ENCODE measurements around the gene VEGFD. TPM values are rescaled to one million over a fixed set of nuclear protein-coding genes. Genes with fewer than 3 reads are reported as not detected.

VEGFD gene
- total and polyA plus RNA-seq, 2 donors (not counting 1 experiment from before 2014, with no cell fraction given): 2.0 to 7.9 TPM

GRCh38 chrX:15350329-15350996, 33.8 kb downstream of the VEGFD start:
- Histone ChIP-seq H3K4me2 (ENCODE audit: extremely low read depth, insufficient read depth, low read length) (no peak overlapping the region), H3K9me3 (ENCODE audit: control insufficient read depth, insufficient read depth, low read depth, low read length) (no peaks in the 10 kb centered on the region), H3K36me3 (ENCODE audit: control insufficient read depth, insufficient read depth, low read length) (no peaks in the 10 kb centered on the region), H3K79me2 (ENCODE audit: control insufficient read depth, insufficient read depth, low read length) (no peaks in the 10 kb centered on the region), H2AFZ (ENCODE audit: low read length) (no peak overlapping the region), H3K27ac (ENCODE audit: insufficient read depth, low read length) (no peak overlapping the region), H3K4me1 (ENCODE audit: control insufficient read depth, extremely low read depth, insufficient read depth, low read length) (no peaks in the 10 kb centered on the region), H4K20me1 (ENCODE audit: control insufficient read depth, extremely low read depth, insufficient read depth, low read length) (no peaks in the 10 kb centered on the region), H3K27me3 (ENCODE audit: control insufficient read depth, insufficient read depth, low read length) (no peaks in the 10 kb centered on the region), H3K9ac (ENCODE audit: insufficient read depth, low read length) (no peak overlapping the region), H3K4me3 (replicated peaks in 1 of 4; ENCODE audit: control extremely low read depth in 1 of 4, insufficient read depth in 1 of 4, low read depth in 3 of 4, low read length in 4 of 4) (no peak overlapping the region)
- TF ChIP-seq, protein P1, sequence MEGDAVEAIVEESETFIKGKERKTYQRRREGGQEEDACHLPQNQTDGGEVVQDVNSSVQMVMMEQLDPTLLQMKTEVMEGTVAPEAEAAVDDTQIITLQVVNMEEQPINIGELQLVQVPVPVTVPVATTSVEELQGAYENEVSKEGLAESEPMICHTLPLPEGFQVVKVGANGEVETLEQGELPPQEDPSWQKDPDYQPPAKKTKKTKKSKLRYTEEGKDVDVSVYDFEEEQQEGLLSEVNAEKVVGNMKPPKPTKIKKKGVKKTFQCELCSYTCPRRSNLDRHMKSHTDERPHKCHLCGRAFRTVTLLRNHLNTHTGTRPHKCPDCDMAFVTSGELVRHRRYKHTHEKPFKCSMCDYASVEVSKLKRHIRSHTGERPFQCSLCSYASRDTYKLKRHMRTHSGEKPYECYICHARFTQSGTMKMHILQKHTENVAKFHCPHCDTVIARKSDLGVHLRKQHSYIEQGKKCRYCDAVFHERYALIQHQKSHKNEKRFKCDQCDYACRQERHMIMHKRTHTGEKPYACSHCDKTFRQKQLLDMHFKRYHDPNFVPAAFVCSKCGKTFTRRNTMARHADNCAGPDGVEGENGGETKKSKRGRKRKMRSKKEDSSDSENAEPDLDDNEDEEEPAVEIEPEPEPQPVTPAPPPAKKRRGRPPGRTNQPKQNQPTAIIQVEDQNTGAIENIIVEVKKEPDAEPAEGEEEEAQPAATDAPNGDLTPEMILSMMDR (conservative IDR thresholded peaks at IDR 0.05 in 1 of 2, IDR thresholded peaks at IDR 0.05 in 1 of 2; ENCODE audit: low read depth in 1 of 2, low read length in 2 of 2): no peak
- DNase-seq (ENCODE audit: low read depth in 2 of 2): no peak

DNA sequence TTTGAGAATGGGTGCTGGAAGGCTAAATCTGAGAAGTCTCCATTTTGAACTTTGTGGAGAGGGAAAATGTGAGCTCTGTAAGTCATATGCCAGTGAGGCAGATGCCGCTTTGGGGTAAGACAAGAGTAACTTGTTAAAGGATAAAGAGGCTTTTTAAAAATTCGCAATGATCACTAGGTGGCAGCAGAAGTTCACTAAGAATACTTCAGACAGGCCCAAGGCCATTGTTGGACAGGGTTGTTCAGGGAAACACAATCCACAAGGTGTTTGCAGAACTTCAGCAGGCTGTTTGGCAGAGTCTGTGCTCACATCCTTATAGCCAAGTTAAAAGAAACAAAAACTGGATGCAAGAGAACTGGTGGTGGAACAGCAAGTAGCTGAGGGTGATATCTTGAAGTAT, 35.2 kb downstream of the VEGFD start:
- no peaks in the 10 kb centered on the region for H3K36me3 ChIP-seq (ENCODE audit: control insufficient read depth, insufficient read depth, low read length)
- H4K20me1 ChIP-seq (ENCODE audit: control insufficient read depth, extremely low read depth, insufficient read depth, low read length): no peaks in the 10 kb centered on the region
- H2AFZ ChIP-seq (ENCODE audit: low read length): no peak overlapping the region
- no peak overlapping the region for H3K4me3 ChIP-seq (replicated peaks in 1 of 4; ENCODE audit: control extremely low read depth in 1 of 4, insufficient read depth in 1 of 4, low read depth in 3 of 4, low read length in 4 of 4)
- H3K4me1 ChIP-seq (ENCODE audit: control insufficient read depth, extremely low read depth, insufficient read depth, low read length): no peaks in the 10 kb centered on the region
- no peaks in the 10 kb centered on the region for H3K9me3 ChIP-seq (ENCODE audit: control insufficient read depth, insufficient read depth, low read depth, low read length)
- no peak for TF ChIP-seq EZH2 (IDR thresholded peaks at IDR 0.05; ENCODE audit: low read length, missing control alignments)
- TF ChIP-seq, protein P1 (conservative IDR thresholded peaks at IDR 0.05 in 1 of 2, IDR thresholded peaks at IDR 0.05 in 1 of 2; ENCODE audit: low read depth in 1 of 2, low read length in 2 of 2): peak; percentile 44 to 53
- DNase-seq (ENCODE audit: low read depth in 2 of 2): peak; percentile 48 to 78
- H3K27me3 ChIP-seq (ENCODE audit: control insufficient read depth, insufficient read depth, low read length): no peaks in the 10 kb centered on the region
- H3K27ac ChIP-seq (ENCODE audit: insufficient read depth, low read length): no peak overlapping the region
- H3K79me2 ChIP-seq (ENCODE audit: control insufficient read depth, insufficient read depth, low read length): no peaks in the 10 kb centered on the region
- H3K4me2 ChIP-seq (ENCODE audit: extremely low read depth, insufficient read depth, low read length): no peak overlapping the region
- H3K9ac ChIP-seq (ENCODE audit: insufficient read depth, low read length): no peak overlapping the region

GRCh38 chrX:15345976-15346375, 38.2 kb downstream of the VEGFD start:
- H3K4me1 ChIP-seq (ENCODE audit: control insufficient read depth, extremely low read depth, insufficient read depth, low read length): peaks cover 2% of the 10 kb centered on the region
- H3K4me3 ChIP-seq (replicated peaks in 1 of 4; ENCODE audit: control extremely low read depth in 1 of 4, insufficient read depth in 1 of 4, low read depth in 3 of 4, low read length in 4 of 4): no peak overlapping the region
- no peak for DNase-seq (ENCODE audit: low read depth in 2 of 2)
- no peak overlapping the region for H3K4me2 ChIP-seq (ENCODE audit: extremely low read depth, insufficient read depth, low read length)
- no peak overlapping the region for H3K27ac ChIP-seq (ENCODE audit: insufficient read depth, low read length)
- TF ChIP-seq, protein P1 (conservative IDR thresholded peaks at IDR 0.05 in 1 of 2, IDR thresholded peaks at IDR 0.05 in 1 of 2; ENCODE audit: low read depth in 1 of 2, low read length in 2 of 2): no peak
- no peak for TF ChIP-seq EZH2 (IDR thresholded peaks at IDR 0.05; ENCODE audit: low read length, missing control alignments)
- no peak overlapping the region for H2AFZ ChIP-seq (ENCODE audit: low read length)
- H4K20me1 ChIP-seq (ENCODE audit: control insufficient read depth, extremely low read depth, insufficient read depth, low read length): no peaks in the 10 kb centered on the region
- H3K36me3 ChIP-seq (ENCODE audit: control insufficient read depth, insufficient read depth, low read length): no peaks in the 10 kb centered on the region
- no peaks in the 10 kb centered on the region for H3K27me3 ChIP-seq (ENCODE audit: control insufficient read depth, insufficient read depth, low read length)
- H3K9me3 ChIP-seq (ENCODE audit: control insufficient read depth, insufficient read depth, low read depth, low read length): no peaks in the 10 kb centered on the region
- H3K79me2 ChIP-seq (ENCODE audit: control insufficient read depth, insufficient read depth, low read length): no peaks in the 10 kb centered on the region
- no peak overlapping the region for H3K9ac ChIP-seq (ENCODE audit: insufficient read depth, low read length)
